Measurements from ENCODE around the gene RANBP1. TPM values are rescaled to one million over a fixed set of nuclear protein-coding genes. Genes with fewer than 3 reads are reported as not detected.
A peak's percentile ranks its signal among the peaks of the same experiment; 100 is the strongest.

RANBP1 gene
- total RNA-seq, 6 donors from 2014 or later: 55.3 to 154 (median 87.8) TPM

DNA sequence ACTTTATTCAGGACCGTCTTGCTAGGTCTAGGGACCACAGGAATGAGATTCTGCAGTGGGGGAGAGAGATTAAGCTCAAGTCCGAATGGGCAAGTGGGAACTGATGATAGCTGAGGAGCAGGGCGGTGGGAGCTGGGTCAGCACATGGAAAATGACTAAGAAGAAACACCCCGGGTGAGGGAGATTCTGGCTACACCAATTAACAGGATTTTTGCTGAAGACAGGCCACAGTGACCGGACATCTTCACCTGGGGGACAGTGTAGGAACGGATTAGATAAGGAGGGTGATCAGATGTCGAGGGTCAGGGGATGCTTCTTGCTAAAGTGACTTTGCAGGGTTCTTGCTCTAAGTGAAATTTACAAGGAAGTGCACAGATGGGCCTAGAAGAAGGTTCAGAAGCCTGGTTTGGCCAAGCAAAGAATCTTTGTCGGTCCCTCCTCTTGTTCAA is 44.4 kb upstream of the RANBP1 start:
- TF ChIP-seq EP300 (IDR thresholded peaks at IDR 0.05) (no peak), POLR2AphosphoS5 (IDR thresholded peaks at IDR 0.05) (no peak), POLR2A (IDR thresholded peaks at IDR 0.05) (no peak)
- TF ChIP-seq, protein P1, sequence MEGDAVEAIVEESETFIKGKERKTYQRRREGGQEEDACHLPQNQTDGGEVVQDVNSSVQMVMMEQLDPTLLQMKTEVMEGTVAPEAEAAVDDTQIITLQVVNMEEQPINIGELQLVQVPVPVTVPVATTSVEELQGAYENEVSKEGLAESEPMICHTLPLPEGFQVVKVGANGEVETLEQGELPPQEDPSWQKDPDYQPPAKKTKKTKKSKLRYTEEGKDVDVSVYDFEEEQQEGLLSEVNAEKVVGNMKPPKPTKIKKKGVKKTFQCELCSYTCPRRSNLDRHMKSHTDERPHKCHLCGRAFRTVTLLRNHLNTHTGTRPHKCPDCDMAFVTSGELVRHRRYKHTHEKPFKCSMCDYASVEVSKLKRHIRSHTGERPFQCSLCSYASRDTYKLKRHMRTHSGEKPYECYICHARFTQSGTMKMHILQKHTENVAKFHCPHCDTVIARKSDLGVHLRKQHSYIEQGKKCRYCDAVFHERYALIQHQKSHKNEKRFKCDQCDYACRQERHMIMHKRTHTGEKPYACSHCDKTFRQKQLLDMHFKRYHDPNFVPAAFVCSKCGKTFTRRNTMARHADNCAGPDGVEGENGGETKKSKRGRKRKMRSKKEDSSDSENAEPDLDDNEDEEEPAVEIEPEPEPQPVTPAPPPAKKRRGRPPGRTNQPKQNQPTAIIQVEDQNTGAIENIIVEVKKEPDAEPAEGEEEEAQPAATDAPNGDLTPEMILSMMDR (IDR thresholded peaks at IDR 0.05): no peak
- WGBS, 2 donors: 77 to 84% methylated on average over 8 of the region's 8 CpGs
- Histone ChIP-seq H3K9me3 (no peaks in the 10 kb centered on the region), H3K4me1 (no peaks in the 10 kb centered on the region), H3K27ac (no peak overlapping the region), H3K4me3 (no peak overlapping the region), H3K36me3 (no peaks in the 10 kb centered on the region), H3K27me3 (no peaks in the 10 kb centered on the region)
- ATAC-seq (ENCODE audit: low FRiP score in 2 of 2) (no peak), DNase-seq (no peak)

- WGBS, 2 donors: 68 to 72% methylated on average over 6 of the region's 6 CpGs
These were observed 39.2 kb upstream of the RANBP1 start for GRCh38 chr22:20076627-20077172.

DNA sequence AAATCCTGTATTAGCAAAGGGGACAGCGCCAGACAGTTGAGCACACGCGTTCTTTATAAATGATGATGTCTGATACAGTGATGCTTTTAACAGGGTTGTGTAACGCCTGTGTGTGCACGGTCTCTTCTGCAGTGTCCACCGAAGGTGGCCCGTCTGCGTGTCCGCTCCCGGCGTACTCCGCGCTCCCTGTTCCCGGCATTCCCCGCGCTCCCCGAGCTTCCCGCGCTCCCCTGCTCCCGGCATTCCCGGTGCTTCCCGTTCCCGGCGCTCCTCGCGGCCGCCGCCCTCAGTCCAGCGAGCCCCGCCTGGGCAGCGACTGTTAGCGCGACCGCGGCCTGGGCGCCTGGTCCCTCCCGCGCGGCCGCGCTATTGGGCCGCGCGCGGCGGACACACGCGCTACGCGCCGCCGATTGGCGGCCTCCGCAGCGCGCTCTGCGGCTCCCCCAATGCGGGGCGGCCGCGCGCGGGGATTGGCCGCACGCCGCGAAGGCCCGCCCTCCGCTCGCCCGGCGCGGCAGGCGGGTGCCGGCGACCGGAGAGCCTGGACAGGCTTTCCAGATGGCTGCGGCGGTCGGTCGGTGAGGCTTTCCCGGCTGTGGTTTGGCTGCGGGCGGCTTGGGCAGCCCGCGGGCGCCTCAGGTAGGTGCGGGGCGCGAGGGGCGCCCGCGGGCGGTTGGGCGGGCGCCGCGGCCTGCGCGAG is 36.0 kb upstream of the RANBP1 start, which contains the start of gene DGCR8:
Gene DGCR8, plus strand, starts transcription at position 497 of the 700 bp plus-strand sequence. CDS start 5,723 bp downstream, outside the sequence.
- Histone ChIP-seq H3K27me3 (no peaks in the 10 kb centered on the region), H3K4me3 (peak within 1 kb of the TSS; percentile 70 to 98 (median 83)), H3K27ac (peak within 1 kb of the TSS; percentile 81 to 91 (median 90)), H3K4me1 (peaks cover 36 to 49% (median 46%) of the 10 kb centered on the region in 4 donors), H3K36me3 (no peaks in the 10 kb centered on the region), H3K9me3 (no peaks in the 10 kb centered on the region)
- 0% methylated on average over 7 to 20 of the region's 100 CpGs for WGBS, 2 donors
- peak; percentile 95 to 97 for ATAC-seq (ENCODE audit: low FRiP score in 2 of 2)
- peak; percentile 94 to 97 for DNase-seq
- TF ChIP-seq POLR2AphosphoS5 (IDR thresholded peaks at IDR 0.05): peak; percentile 66 to 91
- TF ChIP-seq, protein P1 (IDR thresholded peaks at IDR 0.05): peak in 3 of 6 experiments; percentile 4 to 28 (median 22)
- TF ChIP-seq POLR2A (IDR thresholded peaks at IDR 0.05): peak in 2 of 4 donors; percentile 53 to 76
- TF ChIP-seq EP300 (IDR thresholded peaks at IDR 0.05): peak in 1 of 4 donors; percentile 70

More at GRCh38 chr22:20076627-20077172, 39.2 kb upstream of the RANBP1 start:
- TF ChIP-seq POLR2AphosphoS5 (IDR thresholded peaks at IDR 0.05) (no peak), POLR2A (IDR thresholded peaks at IDR 0.05) (no peak), EP300 (IDR thresholded peaks at IDR 0.05) (no peak)
- TF ChIP-seq, protein P1 (IDR thresholded peaks at IDR 0.05): no peak
- Histone ChIP-seq H3K27me3 (no peaks in the 10 kb centered on the region), H3K4me3 (no peak overlapping the region), H3K36me3 (no peaks in the 10 kb centered on the region), H3K27ac (no peak overlapping the region), H3K9me3 (no peaks in the 10 kb centered on the region), H3K4me1 (peaks cover 10 to 17% (median 17%) of the 10 kb centered on the region in 4 donors)
- ATAC-seq (ENCODE audit: low FRiP score in 2 of 2): no peak
- DNase-seq: no peak

GRCh38 chr22:20080445-20080775 is 35.5 kb upstream of the RANBP1 start:
- peak; percentile 56 to 84 for ATAC-seq (ENCODE audit: low FRiP score in 2 of 2)
- peaks cover 39 to 53% (median 49%) of the 10 kb centered on the region in 4 donors for H3K4me1 ChIP-seq
- no peaks in the 10 kb centered on the region for H3K9me3 ChIP-seq
- H3K27ac ChIP-seq: peak overlapping the region; percentile 81 to 91 (median 90)
- TF ChIP-seq, protein P1 (IDR thresholded peaks at IDR 0.05): no peak
- no peak for TF ChIP-seq EP300 (IDR thresholded peaks at IDR 0.05)
- H3K27me3 ChIP-seq: no peaks in the 10 kb centered on the region
- peaks cover 0 to under 1% (median 0%) of the 10 kb centered on the region in 4 donors for H3K36me3 ChIP-seq
- H3K4me3 ChIP-seq: peak overlapping the region; percentile 50 to 98 (median 83)
- 0% methylated on average over 4 to 13 of the region's 34 CpGs for WGBS, 2 donors
- DNase-seq: peak; percentile 74 to 95
